OCI-LY3 (cell line): Measurements from ENCODE around the gene POLQ.

Experiments
- CTCF ChIP-seq: fragments of 200-600, 300-600 bp; sonication (generic); IDR thresholded peaks from 2 replicates; pipeline ENCODE4 v1.5.1; 2014; ENCODE audit warnings: antibody characterized with exemption, low read length, low read depth
- EZH2phosphoT487 ChIP-seq: fragments of 200-600 bp; shearing (Covaris generic); IDR thresholded peaks from 2 replicates; pipeline ENCODE4 v1.6.1; 2018; ENCODE audit warnings: antibody characterized with exemption, mixed run types, low read depth

DNA sequence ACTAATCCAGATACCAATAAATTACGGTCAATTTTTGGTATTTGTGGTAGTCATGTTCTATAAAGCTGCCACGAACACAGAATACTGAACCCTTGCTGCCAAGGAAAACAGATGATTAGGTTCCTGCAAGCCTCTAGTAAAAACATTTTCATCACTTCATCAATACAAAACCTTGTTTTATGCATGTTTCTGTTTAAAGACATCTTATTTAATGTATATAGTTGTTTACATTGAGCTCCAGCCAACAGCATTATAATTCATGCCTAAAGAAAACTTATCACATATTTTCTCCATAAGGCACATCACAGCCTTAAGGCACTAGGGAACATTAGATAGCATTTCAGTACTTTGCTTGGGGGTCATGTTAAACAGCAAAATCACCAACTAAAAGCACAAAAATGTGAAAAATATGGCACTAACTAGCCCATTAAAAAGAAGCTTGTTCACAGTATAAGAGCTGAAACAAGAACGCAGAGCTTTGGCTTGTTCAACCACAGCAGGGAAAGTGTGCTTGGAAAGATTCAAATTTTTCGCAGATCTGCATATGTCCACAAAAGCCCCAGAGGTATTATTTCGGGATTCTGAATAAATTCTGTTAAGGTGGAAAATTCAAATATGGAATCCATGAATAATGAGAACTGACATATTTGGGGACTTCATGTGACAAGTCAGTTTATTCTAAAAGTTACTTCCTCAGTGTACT lies 27.7 kb downstream of the POLQ start:
- TF ChIP-seq CTCF (no peak), EZH2phosphoT487 (no peak)
